ENCODE results near the gene AMPH. TPM values are rescaled to one million over a fixed set of nuclear protein-coding genes. Genes with fewer than 3 reads are reported as not detected.

Gene AMPH
- 1 to 10 TPM; 1.9 to 8.9 (median 4.6) TPM for total RNA-seq

DNA sequence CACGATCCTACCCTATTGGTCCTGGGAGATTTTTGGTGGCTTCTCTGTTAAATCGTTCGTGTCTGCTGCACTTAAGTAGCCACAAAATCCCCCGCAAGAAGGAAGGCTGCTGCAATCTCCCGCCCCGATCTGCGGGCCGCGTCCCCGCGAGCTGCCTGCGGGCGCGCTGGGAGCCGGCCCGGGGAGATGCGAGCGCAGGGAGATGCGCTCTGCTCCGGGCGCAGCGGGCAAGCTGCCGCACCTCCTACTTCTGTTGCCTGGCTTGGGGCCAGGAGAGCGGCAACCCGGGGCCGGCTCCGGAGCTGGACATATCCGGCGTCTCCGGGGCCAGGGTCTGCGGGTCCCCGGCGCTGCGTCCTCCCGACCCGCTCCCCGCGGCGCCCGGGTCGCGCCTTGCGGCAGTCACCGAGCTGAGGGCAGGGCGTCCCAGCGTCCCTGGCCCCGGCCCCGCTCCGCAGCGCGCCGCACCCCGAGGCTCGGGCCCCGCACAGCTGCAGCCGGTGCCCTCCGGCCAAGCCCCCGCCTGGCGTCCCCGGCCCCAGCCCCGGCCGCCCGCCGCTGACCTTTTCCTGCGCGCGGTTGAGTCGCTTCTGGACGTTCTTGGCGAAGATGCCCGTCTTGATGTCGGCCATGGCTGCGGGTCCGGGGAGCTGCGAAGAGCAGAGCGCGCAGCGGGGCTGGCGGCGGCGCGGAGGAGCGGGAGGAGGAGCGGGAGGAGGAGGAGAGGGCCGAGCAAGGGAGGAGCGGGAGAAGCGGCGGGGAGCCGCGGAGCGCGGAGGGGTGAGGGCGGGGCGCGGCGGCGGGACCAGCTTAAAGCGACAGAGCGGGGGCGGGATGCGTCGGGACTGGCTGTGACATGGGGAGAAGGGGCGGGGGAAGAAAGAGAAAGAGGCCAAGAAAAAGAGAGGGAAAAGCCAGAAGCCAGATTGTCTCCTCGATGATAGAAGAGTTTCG is at the start of gene AMPH:
Gene AMPH (minus strand): TSS at position 654 of the 954 bp plus-strand sequence. CDS start 22 bp downstream, at position 632.
- no peak for DNase-seq
- TF ChIP-seq, protein P1, sequence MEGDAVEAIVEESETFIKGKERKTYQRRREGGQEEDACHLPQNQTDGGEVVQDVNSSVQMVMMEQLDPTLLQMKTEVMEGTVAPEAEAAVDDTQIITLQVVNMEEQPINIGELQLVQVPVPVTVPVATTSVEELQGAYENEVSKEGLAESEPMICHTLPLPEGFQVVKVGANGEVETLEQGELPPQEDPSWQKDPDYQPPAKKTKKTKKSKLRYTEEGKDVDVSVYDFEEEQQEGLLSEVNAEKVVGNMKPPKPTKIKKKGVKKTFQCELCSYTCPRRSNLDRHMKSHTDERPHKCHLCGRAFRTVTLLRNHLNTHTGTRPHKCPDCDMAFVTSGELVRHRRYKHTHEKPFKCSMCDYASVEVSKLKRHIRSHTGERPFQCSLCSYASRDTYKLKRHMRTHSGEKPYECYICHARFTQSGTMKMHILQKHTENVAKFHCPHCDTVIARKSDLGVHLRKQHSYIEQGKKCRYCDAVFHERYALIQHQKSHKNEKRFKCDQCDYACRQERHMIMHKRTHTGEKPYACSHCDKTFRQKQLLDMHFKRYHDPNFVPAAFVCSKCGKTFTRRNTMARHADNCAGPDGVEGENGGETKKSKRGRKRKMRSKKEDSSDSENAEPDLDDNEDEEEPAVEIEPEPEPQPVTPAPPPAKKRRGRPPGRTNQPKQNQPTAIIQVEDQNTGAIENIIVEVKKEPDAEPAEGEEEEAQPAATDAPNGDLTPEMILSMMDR (IDR thresholded peaks at IDR 0.05): no peak
- no peak for TF ChIP-seq POLR2A (IDR thresholded peaks at IDR 0.05)
- H3K4me1 ChIP-seq: no peaks in the 10 kb centered on the region
- H3K27me3 ChIP-seq: no peaks in the 10 kb centered on the region
- H3K4me3 ChIP-seq (replicated peaks in 1 of 3): peak within 1 kb of the TSS in 1 of 3 donors; percentile 23
- no peak within 1 kb of the TSS for H3K27ac ChIP-seq
- H3K36me3 ChIP-seq: no peaks in the 10 kb centered on the region
- intact Hi-C loops (cut with DNase I): no loop called here
- WGBS, 2 donors: 2% methylated on average over 44 to 77 of the region's 105 CpGs
- no peaks in the 10 kb centered on the region for H3K9me3 ChIP-seq

GRCh38 chr7:38679419-38679818 is 48.2 kb upstream of the AMPH start:
- Histone ChIP-seq H3K27me3 (no peaks in the 10 kb centered on the region), H3K9me3 (no peaks in the 10 kb centered on the region), H3K36me3 (no peaks in the 10 kb centered on the region), H3K27ac (no peak overlapping the region), H3K4me3 (replicated peaks in 1 of 3) (no peak overlapping the region), H3K4me1 (no peaks in the 10 kb centered on the region)
- DNase-seq: no peak
- TF ChIP-seq, protein P1 (IDR thresholded peaks at IDR 0.05): no peak
- TF ChIP-seq POLR2A (IDR thresholded peaks at IDR 0.05): no peak
- intact Hi-C loops (cut with DNase I): no loop called here
- WGBS, 2 donors: 64 to 75% methylated on average over 3 of the region's 3 CpGs

- DNase-seq: no peak
- TF ChIP-seq POLR2A (IDR thresholded peaks at IDR 0.05): no peak
- TF ChIP-seq, protein P1 (IDR thresholded peaks at IDR 0.05): no peak
- Histone ChIP-seq H3K4me3 (replicated peaks in 1 of 3) (no peak overlapping the region), H3K27me3 (no peaks in the 10 kb centered on the region), H3K36me3 (no peaks in the 10 kb centered on the region), H3K4me1 (no peaks in the 10 kb centered on the region), H3K9me3 (no peaks in the 10 kb centered on the region), H3K27ac (no peak overlapping the region)
- intact Hi-C loops (cut with DNase I): no loop called here
- 90 to 100% methylated on average over 1 of the region's 1 CpG for WGBS, 2 donors
Measured at GRCh38 chr7:38678698-38679054, 47.5 kb upstream of the AMPH start.

- Histone ChIP-seq H3K9me3 (no peaks in the 10 kb centered on the region), H3K27ac (no peak overlapping the region), H3K36me3 (no peaks in the 10 kb centered on the region), H3K4me1 (no peaks in the 10 kb centered on the region), H3K27me3 (no peaks in the 10 kb centered on the region), H3K4me3 (replicated peaks in 1 of 3) (no peak overlapping the region)
- no peak for TF ChIP-seq POLR2A (IDR thresholded peaks at IDR 0.05)
- TF ChIP-seq, protein P1 (IDR thresholded peaks at IDR 0.05): no peak
- intact Hi-C loops (cut with DNase I): no loop called here
- no peak for DNase-seq
- 87 to 90% methylated on average over 5 of the region's 5 CpGs for whole genome bisulfite sequencing, 2 donors
Measured at GRCh38 chr7:38677981-38678697, 47.0 kb upstream of the AMPH start.

All from thyroid gland (tissue), 4 donors.